WTC11 (cell line): ENCODE data around the gene F10. TPM values are rescaled to one million over a fixed set of nuclear protein-coding genes. Genes with fewer than 3 reads are reported as not detected.

ENCODE experiments used
- ATAC-seq: fragments of 200-7000 bp; cut with Tn5 transposase; 2 replicates; pipeline ENCODE4 v1.10.0; 2021; ENCODE audit warnings: mild to moderate bottlenecking, moderate library complexity
- CTCF ChIA-PET: fragments of 300-600 bp; sonication (Branson Sonifier 250); formaldehyde crosslinking; loops from one replicate; lab custom pipeline; 2021; ENCODE audit warnings: antibody characterized with exemption; lab: Charles Lee
- POLR2A ChIA-PET: fragments of 350-600 bp; sonication (Branson Sonifier 250); formaldehyde crosslinking; loops from one replicate; lab custom pipeline; 2021; ENCODE audit warnings: antibody characterized with exemption; lab: Charles Lee
- DNase-seq: peaks from one replicate; pipeline ENCODE4 v3.0.0; 2021; ENCODE audit warnings: low spot score
- H3K27ac Mint-ChIP-seq: 2 replicates; pipeline ENCODE4 v1.8.0; 2021; ENCODE audit warnings: mixed read lengths
- H3K27me3 Mint-ChIP-seq: 2 replicates; pipeline ENCODE4 v1.8.0; 2021; ENCODE audit warnings: low read depth, mild to moderate bottlenecking, moderate library complexity, mixed read lengths
- H3K36me3 Mint-ChIP-seq: 2 replicates; pipeline ENCODE4 v1.8.0; 2021; ENCODE audit warnings: mixed read lengths
- H3K4me1 Mint-ChIP-seq: 2 replicates; pipeline ENCODE4 v1.8.0; 2022; ENCODE audit warnings: mixed read lengths
- H3K4me3 Mint-ChIP-seq: 2 replicates; pipeline ENCODE4 v1.8.0; 2021; ENCODE audit warnings: mild to moderate bottlenecking, moderate library complexity, mixed read lengths
- H3K9me3 Mint-ChIP-seq: 2 replicates; pipeline ENCODE4 v1.8.0; 2021; ENCODE audit warnings: mixed read lengths
- AFF4 ChIP-seq: sonication (generic); formaldehyde crosslinking; IDR thresholded peaks from 2 replicates; pipeline ENCODE4 v1.8.1; 2023; ENCODE audit warnings: mild to moderate bottlenecking, missing genetic modification reagents, borderline replicate concordance
- CBFB ChIP-seq: sonication (generic); formaldehyde crosslinking; IDR thresholded peaks from 2 replicates; pipeline ENCODE4 v1.8.1; 2022; ENCODE audit warnings: mild to moderate bottlenecking, low read depth, missing genetic modification reagents
- ELF4 ChIP-seq: sonication (generic); formaldehyde crosslinking; IDR thresholded peaks from 2 replicates; pipeline ENCODE4 v1.8.1; 2022; ENCODE audit warnings: low read depth, mild to moderate bottlenecking, moderate library complexity, missing genetic modification reagents
- FOXP1 ChIP-seq: sonication (generic); formaldehyde crosslinking; IDR thresholded peaks from 2 replicates; pipeline ENCODE4 v1.8.0; 2022; ENCODE audit warnings: missing genetic modification reagents, mild to moderate bottlenecking, moderate library complexity, borderline replicate concordance
- GABPB1 ChIP-seq: sonication (generic); formaldehyde crosslinking; IDR thresholded peaks from 2 replicates; pipeline ENCODE4 v1.8.1; 2023; ENCODE audit warnings: mild to moderate bottlenecking, missing genetic modification reagents
- HMGXB4 ChIP-seq: sonication (generic); formaldehyde crosslinking; IDR thresholded peaks from 2 replicates; pipeline ENCODE4 v1.8.1; 2023; ENCODE audit warnings: mild to moderate bottlenecking, moderate library complexity, missing genetic modification reagents
- JUN ChIP-seq: sonication (generic); formaldehyde crosslinking; IDR thresholded peaks from 2 replicates; pipeline ENCODE4 v1.8.0; 2023; ENCODE audit warnings: mild to moderate bottlenecking, missing genetic modification reagents
- MYBL2 ChIP-seq: sonication (generic); formaldehyde crosslinking; IDR thresholded peaks from 2 replicates; pipeline ENCODE4 v1.8.1; 2023; ENCODE audit warnings: mild to moderate bottlenecking, moderate library complexity, missing genetic modification reagents
- NFATC4 ChIP-seq: fragments of 250-450 bp; sonication (Bioruptor Pico); IDR thresholded peaks from 2 replicates; pipeline ENCODE4 v1.9.0; 2021; ENCODE audit warnings: mild to moderate bottlenecking
- NFE2L1 ChIP-seq: sonication (generic); formaldehyde crosslinking; IDR thresholded peaks from 2 replicates; pipeline ENCODE4 v1.8.1; 2023; ENCODE audit warnings: missing genetic modification reagents
- OVOL2 ChIP-seq: fragments of 250-450 bp; sonication (Bioruptor Pico); IDR thresholded peaks from 2 replicates; pipeline ENCODE4 v1.9.0; 2021; ENCODE audit warnings: mild to moderate bottlenecking, borderline replicate concordance
- SMAD3 ChIP-seq: sonication (generic); formaldehyde crosslinking; IDR thresholded peaks from 2 replicates; pipeline ENCODE4 v1.8.0; 2022; ENCODE audit warnings: missing genetic modification reagents, mild to moderate bottlenecking, borderline replicate concordance
- TP53 ChIP-seq: sonication (generic); formaldehyde crosslinking; IDR thresholded peaks from 2 replicates; pipeline ENCODE4 v1.8.1; 2023; ENCODE audit warnings: mild to moderate bottlenecking, missing genetic modification reagents
- ZNF396 ChIP-seq: fragments of 250-450 bp; sonication (Bioruptor Pico); IDR thresholded peaks from 2 replicates; pipeline ENCODE4 v1.8.0; 2021; ENCODE audit warnings: mild to moderate bottlenecking, moderate library complexity, borderline replicate concordance
- total RNA-seq: library from RNA; stranded (reverse); gene quantifications from 3 replicates; pipeline ENCODE4 v1.2.3, GENCODE V29; 2021
- TF ChIP-seq, protein P1 (sequence below): sonication (generic); formaldehyde crosslinking; conservative IDR thresholded peaks from 2 replicates; pipeline ENCODE4 v1.8.1; 2023; ENCODE audit warnings: mild to moderate bottlenecking, low read depth, missing genetic modification reagents, moderate library complexity
- TF ChIP-seq, protein P2 (sequence below): sonication (generic); formaldehyde crosslinking; conservative IDR thresholded peaks from 2 replicates; pipeline ENCODE4 v1.8.1; 2022; ENCODE audit warnings: mild to moderate bottlenecking, missing genetic modification reagents
- TF ChIP-seq, protein P3 (sequence below): sonication (generic); formaldehyde crosslinking; IDR thresholded peaks from 2 replicates; pipeline ENCODE4 v1.8.0; 2022; ENCODE audit warnings: mild to moderate bottlenecking, missing genetic modification reagents
- TF ChIP-seq, protein P4 (sequence below): fragments of 250-450 bp; sonication (Bioruptor Pico); IDR thresholded peaks from 2 replicates; pipeline ENCODE4 v1.8.0; 2021; ENCODE audit warnings: mild to moderate bottlenecking

The F10 gene
- total RNA-seq, 1 experiment from 2014 or later = 0.87 TPM

DNA sequence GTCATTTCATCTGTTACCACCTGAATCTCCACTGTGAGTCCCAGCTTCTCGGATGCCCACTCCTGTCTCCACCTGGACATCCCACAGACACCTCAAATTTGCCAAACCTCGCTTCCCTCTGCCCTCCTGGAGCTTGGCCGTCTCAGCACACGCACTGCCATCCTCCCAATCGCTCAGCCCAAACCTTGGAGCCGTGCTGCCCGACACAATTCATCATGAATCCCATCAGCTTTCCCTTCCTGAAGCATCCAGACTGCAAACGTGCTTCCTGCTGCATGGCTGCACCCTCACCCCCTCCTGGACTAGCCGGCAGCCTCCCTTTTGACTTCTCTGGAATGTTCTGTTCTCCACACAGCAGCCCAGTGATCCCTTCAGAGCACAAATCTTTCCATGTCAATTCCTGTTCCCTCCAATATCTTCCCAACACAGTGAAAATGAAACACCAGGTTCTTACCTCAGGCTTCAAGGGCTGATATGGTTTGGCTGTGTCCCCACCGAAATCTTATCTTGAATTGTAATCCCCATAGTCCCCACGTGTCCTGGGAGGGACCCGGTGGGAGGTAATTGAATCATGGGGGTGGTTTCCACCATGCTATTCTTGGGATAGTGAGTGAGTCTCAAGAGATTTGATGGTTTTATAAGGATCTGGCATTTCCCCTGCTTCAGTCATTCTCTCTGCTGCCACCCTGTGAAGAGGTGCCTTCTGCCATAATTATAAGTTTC, 34.8 kb downstream of the F10 start:
- Mint-ChIP-seq H3K36me3 (no peaks in the 10 kb centered on the region), H3K27ac (no peak overlapping the region)
- TF ChIP-seq GABPB1 (no peak), TP53 (CRISPR knock-in tag) (no peak), OVOL2 (CRISPR knock-in tag) (no peak), SMAD3 (no peak), NFATC4 (no peak), JUN (no peak), HMGXB4 (CRISPR knock-in tag) (no peak), ELF4 (CRISPR knock-in tag) (no peak), MYBL2 (CRISPR knock-in tag) (no peak), FOXP1 (no peak)
- TF ChIP-seq, protein P1, sequence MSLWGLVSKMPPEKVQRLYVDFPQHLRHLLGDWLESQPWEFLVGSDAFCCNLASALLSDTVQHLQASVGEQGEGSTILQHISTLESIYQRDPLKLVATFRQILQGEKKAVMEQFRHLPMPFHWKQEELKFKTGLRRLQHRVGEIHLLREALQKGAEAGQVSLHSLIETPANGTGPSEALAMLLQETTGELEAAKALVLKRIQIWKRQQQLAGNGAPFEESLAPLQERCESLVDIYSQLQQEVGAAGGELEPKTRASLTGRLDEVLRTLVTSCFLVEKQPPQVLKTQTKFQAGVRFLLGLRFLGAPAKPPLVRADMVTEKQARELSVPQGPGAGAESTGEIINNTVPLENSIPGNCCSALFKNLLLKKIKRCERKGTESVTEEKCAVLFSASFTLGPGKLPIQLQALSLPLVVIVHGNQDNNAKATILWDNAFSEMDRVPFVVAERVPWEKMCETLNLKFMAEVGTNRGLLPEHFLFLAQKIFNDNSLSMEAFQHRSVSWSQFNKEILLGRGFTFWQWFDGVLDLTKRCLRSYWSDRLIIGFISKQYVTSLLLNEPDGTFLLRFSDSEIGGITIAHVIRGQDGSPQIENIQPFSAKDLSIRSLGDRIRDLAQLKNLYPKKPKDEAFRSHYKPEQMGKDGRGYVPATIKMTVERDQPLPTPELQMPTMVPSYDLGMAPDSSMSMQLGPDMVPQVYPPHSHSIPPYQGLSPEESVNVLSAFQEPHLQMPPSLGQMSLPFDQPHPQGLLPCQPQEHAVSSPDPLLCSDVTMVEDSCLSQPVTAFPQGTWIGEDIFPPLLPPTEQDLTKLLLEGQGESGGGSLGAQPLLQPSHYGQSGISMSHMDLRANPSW = no peak
- TF ChIP-seq, protein P2, sequence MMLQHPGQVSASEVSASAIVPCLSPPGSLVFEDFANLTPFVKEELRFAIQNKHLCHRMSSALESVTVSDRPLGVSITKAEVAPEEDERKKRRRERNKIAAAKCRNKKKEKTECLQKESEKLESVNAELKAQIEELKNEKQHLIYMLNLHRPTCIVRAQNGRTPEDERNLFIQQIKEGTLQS (CRISPR knock-in tag) = no peak
- TF ChIP-seq, protein P3, sequence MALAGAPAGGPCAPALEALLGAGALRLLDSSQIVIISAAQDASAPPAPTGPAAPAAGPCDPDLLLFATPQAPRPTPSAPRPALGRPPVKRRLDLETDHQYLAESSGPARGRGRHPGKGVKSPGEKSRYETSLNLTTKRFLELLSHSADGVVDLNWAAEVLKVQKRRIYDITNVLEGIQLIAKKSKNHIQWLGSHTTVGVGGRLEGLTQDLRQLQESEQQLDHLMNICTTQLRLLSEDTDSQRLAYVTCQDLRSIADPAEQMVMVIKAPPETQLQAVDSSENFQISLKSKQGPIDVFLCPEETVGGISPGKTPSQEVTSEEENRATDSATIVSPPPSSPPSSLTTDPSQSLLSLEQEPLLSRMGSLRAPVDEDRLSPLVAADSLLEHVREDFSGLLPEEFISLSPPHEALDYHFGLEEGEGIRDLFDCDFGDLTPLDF (CRISPR knock-in tag) = no peak
- TF ChIP-seq, protein P4, sequence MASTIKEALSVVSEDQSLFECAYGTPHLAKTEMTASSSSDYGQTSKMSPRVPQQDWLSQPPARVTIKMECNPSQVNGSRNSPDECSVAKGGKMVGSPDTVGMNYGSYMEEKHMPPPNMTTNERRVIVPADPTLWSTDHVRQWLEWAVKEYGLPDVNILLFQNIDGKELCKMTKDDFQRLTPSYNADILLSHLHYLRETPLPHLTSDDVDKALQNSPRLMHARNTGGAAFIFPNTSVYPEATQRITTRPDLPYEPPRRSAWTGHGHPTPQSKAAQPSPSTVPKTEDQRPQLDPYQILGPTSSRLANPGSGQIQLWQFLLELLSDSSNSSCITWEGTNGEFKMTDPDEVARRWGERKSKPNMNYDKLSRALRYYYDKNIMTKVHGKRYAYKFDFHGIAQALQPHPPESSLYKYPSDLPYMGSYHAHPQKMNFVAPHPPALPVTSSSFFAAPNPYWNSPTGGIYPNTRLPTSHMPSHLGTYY (CRISPR knock-in tag) = no peak
- TF ChIP-seq, all 79 proteins: peak for 0
- Mint-ChIP-seq H3K27me3 (peaks cover 9% of the 10 kb centered on the region), H3K4me3 (no peak overlapping the region), H3K4me1 (peaks cover 29% of the 10 kb centered on the region), H3K9me3 (peaks cover 12% of the 10 kb centered on the region)
- ChIA-PET POLR2A (no interaction called here), CTCF (interaction anchor here (1.2 to 1.3 kb wide), 2 partner anchors 81 to 294 kb away, joined by 3 read pairs; no protein-coding TSS in a partner anchor)
- ATAC-seq (no peak), DNase-seq (no peak)

DNA sequence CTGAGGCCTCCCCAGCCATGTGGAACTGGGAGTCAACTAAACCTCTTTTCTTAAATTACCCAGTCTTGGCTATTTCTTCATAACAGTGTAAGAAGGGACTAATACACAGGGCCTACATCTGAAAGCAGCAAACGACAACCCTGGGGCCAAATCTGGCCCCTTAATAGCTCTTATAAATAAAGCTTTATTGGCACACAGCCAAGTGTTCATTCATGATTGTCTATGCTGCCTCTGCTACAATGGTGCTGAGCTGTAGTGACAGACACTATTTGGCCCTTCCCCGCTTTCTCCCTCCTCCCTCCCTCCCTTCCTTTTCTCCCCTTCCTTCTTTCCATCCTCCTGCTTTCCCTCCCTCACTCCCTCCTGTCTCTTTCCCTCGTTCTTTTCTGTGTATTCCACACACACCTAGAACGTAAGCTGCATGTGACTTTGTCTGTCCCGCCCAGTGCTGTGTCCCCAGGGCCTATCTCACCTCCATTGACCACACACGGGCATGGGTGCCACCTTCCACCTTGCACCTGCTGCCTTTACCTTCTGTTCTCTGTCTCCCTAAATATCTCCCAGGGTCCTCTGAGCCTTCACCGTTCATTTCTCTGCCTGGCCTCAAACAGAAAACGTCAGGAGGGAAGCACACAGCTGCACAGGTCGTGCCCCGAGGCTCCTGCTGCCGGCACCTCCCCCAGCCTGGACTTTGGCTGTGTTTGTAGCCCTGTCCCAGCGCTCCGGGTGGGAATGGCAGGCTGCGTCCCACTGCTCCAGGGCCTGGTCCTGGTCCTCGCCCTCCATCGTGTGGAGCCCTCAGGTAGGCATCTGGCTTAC, 35.5 kb downstream of the F10 start, which contains the start of gene PROZ:
Gene PROZ (plus strand): TSS at position 720 of the 819 bp plus-strand sequence. CDS start 13 bp downstream, at position 733.
- DNase-seq (no peak), ATAC-seq (no peak; the same call in 1 of the 2 replicates)
- ChIA-PET CTCF (interaction anchor here (0.6 to 1.2 kb wide), 2 partner anchors 68 to 80 kb away, joined by 3 to 5 read pairs; no protein-coding TSS in a partner anchor), POLR2A (interaction anchor here (0.6 kb wide), 1 partner anchor 60 kb away, joined by 3 read pairs; no protein-coding TSS in a partner anchor)
- Mint-ChIP-seq H3K4me1 (peaks cover 25% of the 10 kb centered on the region), H3K4me3 (no peak within 1 kb of the TSS), H3K27me3 (peaks cover 2% of the 10 kb centered on the region; the same call in 1 of the 2 replicates), H3K27ac (no peak within 1 kb of the TSS), H3K36me3 (no peaks in the 10 kb centered on the region), H3K9me3 (peaks cover 12% of the 10 kb centered on the region)
- TF ChIP-seq AFF4 (CRISPR knock-in tag) (no peak), ZNF396 (CRISPR knock-in tag) (no peak), CBFB (CRISPR knock-in tag) (no peak), NFE2L1 (CRISPR knock-in tag) (no peak)
